CD4-positive, alpha-beta T cell treated with Interleukin-12 subunit alpha and Interleukin-12 subunit beta, for 1 hour (primary cell): ENCODE results near the gene GUSB.
"Not testable (repeated sequence)": the region's sequence is repeated elsewhere in the genome, so short reads cannot be mapped to it uniquely, and the experiment has no call there.

Source experiments
- DNase-seq: peaks from one replicate; pipeline ENCODE4 v3.0.0-alpha.2; 2020

The GUSB gene

DNA sequence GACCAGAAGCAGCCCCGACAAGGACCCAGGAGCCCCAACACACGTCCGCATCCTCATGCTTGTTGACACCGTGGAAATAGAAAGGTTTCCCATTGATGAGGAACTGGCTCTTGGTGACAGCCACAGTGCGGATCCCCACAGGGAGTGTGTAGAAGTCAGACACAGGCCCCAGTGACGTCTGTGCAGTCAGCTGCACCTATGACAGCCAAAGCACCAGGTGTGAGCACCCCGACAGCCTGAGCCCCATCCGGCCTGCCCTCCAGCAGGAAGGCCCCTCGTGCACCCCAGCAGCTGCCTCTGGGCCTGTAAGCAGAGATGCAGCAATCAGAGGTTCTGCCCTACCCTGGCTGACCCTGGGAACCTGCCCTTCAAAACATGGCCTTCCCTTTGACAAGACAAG lies 7.1 kb downstream of the GUSB start:
- DNase-seq = no peak

GRCh38 chr7:65974191-65974801 lies 7.7 kb downstream of the GUSB start:
- DNase-seq = no peak

GRCh38 chr7:65972976-65973375 lies 9.0 kb downstream of the GUSB start:
- DNase-seq = no peak

DNA sequence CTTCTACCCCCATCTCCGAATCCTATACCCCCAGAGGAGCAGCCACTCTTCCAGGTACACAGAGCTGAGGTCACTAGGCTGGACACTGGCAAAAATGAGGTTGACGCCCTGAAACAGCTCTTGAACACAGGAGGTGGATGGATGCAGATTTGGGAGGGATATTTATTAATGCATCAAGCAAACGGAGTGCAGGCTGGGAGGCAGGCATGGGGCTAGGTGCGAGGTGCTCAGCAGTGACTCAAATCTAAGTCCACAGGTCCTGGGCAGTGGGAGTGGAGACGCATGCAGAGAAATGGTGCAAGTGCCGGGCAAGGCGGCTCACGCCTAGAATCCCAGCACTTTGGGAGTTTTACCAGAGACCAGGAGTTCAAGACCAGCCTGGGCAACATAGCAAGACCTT lies 11.0 kb downstream of the GUSB start:
- no peak for DNase-seq

DNA sequence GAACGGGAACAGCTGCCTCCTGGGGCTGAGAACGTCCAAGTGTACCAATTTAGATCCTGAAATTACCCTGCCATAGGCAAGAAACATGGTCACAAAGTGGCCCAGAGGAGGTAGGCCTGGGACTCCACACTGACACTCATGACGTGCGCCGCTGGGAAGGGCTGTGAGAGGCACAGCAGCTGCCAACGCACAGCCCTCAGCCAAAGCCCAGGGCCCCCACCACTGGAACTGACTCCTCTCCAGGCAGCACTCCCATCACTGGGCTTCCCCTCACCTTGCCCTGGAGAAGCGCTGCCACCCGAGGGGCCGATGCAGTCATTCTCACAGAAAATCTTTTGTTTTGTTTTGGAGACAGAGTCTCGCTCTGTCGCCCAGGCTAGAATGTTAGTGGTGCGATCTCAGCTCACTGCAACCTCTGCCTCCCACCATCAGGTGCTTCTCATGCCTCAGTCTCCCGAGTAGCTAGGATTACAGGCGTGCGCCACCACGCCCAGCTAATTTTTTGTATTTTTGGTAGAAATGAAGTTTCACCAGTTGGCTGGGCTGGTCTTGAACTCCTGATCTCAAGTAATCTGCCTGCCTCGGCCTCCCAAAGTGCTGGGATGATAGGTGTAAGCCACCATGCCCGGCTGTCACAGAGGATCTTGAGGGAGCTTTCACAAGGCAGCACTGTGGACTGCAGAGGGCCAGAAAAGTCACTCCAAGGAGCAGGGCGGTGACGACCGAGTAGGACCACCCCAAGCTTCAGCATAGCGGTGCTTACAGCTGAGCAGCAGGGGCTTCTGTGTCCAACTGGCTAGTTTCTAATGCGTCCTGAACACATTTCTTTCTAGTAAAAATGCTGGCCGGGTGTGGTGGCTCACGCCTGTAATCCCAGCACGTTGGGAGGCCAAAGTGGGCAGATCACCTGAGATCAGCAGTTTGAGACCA lies 13.5 kb downstream of the GUSB start:
- no peak for DNase-seq

DNA sequence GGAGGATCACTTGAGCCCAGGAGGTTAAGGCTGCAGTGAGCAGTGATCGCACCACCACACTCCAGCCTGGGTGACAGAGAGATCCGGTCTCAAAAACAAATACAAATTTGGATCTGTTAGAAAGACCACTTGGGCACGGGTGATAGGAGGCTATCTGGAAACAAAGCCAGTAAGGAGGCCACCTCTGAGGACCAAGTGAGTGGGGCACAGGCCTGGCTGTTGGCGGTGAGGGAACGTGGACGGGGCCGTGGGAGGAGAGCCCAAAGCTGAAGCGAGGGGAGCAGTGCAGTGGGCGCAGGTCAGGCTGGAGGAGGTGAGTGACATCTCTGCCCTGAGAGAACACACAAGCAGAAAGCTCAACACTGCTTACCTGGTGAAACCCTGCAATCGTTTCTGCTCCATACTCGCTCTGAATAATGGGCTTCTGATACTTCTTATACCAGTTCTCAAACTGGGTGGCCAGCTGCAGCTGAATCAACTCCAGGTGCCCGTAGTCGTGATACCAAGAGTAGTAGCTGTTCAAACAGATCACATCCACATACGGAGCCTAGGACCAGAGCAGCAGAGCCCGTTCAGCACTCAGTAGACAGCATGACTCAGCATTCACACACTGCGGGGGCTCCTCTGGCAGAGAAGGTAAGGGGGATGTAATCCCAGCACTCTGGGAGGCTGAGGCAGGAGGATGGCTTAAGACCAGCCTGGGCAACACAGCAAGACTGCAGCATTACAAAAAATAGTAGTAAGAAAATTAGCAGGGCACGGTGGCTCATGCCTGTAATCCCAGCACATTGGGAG lies 14.5 kb downstream of the GUSB start:
- DNase-seq = no peak

- DNase-seq = no peak
Observed at GRCh38 chr7:65966146-65966545, 15.9 kb downstream of the GUSB start.

- DNase-seq = not testable (repeated sequence)
Observed at GRCh38 chr7:65964671-65965070, 17.3 kb downstream of the GUSB start.

DNA sequence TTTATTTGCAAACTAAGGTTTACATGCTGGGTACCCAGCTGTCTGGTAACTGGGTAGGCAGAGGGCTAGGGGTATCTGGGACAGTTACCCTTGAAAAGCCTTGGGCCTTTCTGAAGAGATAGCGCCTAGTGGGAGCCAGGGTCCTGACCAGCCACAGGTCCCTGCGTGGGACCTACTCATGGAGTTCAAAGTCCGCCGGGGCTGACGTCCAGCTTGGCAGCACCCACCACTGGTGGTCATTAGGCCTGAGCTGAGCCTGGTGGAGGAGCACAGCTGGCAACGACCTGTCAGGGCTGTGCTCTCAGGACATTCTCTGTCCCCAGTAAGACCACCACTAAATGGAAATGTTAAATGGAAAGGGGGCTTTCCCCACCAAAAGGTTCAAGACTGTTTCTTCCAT lies 20.0 kb downstream of the GUSB start:
- DNase-seq = no peak

DNA sequence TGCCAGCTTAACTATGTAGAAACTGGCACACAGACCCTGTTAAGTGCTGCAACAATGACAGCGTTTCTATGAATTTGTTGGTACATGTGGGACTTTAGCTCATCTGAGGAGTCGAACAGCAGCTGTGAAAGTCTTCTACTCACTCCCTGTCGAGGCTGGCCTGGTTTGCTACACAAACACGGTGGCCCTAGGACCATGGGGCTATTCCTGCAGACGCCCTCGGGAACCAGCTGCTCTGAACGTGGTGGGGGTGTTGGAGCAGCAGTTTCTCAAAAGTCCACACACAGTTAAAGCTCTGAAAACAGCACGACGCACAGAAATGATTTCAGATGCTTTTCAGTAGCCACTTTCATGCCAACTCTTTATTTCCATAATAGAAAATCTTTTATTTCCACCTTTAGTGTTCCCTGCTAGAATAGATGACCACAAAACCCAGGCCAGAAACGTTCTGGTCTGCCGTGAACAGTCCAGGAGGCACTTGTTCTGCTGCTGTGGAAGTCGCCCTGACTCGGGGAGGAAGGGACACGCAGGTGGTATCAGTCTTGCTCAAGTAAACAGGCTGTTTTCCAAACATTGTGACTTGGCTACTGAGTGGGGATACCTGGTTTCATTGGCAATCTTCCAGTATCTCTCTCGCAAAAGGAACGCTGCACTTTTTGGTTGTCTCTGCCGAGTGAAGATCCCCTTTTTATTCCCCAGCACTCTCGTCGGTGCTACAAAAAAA lies 21.5 kb downstream of the GUSB start:
- DNase-seq = no peak

DNA sequence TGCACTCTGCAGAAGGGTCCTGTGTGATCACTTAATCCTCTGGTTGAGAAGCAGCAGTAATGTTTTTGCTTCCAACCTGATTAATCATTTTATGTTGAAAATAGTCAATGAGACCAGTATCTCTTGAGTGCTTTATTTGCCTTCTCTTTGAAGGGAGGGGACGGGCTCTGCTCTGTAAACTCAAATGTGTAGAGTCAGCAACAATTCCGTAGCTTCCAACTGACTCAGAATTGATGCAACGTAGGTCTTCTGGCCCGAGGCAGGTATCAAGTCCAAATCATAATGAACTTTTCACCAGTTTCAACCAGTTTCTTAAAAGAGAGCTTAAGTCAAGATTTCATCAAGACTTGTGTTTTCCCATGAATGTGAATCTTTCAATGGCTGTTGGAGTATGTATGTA lies 26.3 kb downstream of the GUSB start:
- no peak for DNase-seq

GRCh38 chr7:65953890-65954450 lies 28.0 kb downstream of the GUSB start:
- no peak for DNase-seq

DNA sequence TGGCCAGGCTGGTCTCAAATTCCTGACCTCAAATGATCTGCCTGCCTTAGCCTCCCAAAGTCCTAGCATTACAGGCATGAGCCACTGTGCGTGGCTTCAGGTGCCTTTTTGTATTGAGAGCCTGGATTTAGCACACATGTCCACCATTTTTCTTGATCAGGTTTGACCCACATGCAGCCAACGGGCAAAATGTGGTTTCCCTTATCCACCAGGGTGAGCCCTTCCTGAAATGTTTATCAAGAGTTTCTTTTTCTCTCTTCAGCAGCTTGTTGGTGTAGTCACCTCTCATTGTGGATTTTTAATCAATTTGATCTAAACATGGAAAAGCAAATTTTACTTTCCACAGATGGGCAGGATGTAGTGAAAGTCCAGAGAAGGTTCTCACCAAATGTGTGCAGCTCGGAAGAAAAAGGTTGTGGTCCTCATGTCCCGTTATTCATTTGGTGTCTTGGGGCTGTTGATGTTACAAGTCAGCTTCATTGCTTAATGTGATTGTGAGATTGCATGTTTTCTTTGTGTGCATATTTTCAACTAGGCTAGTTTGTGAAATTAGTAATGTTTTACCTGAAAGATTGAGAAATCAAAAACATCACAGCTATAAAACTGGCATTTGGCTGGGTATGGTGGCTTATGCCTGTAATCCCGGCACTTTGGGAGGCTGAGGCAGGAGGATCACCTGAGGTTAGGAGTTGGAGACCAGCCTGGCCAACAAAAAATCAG lies 28.9 kb downstream of the GUSB start:
- no peak for DNase-seq

DNA sequence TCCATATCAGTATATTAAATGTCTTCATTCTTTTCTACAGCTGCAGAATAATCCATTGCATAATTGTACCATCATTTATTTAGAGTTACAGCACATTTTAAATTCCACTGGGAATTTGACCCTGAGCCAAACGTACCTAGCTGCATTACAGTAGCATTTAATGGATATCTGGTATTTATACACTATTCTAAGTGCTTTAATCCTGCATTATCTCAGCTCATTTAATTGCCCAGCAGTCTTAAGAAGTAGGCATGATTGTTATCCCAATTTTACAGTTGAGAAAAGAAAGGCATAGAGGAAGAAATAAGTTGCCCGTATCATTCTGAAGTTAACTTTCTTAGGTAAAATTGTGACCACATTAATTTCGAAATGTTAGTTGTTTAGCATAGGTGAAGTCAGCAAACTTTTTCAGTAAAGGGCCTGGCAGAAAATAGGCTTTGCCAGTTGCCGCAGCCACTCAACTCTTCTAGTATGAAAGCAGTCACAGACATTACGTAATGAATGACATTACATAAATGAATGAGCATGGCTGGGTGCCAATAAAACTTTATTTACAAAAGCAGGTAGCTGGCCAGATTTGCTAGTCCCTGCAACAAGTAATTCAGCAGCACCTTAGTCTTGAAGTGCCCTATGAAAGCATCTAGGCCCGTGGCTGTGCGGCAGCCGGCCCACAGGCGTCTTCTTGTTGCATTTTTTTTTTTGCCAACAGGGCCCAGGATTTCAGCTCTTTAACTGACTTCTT lies 30.0 kb downstream of the GUSB start:
- DNase-seq = no peak

DNA sequence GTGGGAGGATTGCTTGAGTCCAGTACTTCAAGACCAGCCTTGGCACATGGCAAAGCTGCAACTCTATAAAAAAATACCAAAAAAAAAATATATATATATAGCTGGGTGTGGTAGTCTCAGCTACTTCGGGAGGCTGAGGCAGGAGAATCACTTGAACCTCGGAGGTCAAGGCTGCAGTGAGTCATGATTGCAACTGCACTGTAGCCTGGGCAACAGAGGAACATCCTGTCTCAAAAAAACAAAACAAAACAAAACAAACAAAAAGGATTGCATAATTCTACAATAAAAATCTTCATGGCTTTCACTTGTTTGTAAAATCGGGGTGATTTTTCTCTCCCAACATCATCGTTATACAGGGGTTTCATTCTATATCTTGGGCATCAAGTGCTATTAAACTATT lies 35.1 kb downstream of the GUSB start:
- DNase-seq = no peak

DNA sequence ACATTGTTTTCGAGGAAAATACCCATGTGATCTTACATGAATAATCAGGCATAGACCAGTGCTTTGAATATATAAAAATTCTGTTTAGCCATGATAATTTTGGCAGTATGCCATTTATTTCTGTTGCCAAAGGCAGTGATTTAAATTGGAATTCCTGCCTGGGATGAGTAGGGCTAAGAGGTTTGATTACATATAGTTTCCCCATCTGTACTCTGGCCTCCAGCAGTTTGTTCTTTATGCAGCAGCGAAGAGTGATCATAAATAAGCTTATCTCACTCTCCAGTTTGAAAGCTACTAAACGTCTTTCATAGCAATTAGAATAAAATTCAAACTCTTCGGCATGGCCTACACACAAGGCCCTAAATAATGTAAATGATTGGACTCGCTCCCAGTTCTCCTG lies 36.2 kb downstream of the GUSB start:
- not testable (repeated sequence) for DNase-seq

- DNase-seq = no peak
Observed at GRCh38 chr7:65938336-65938895, 43.6 kb downstream of the GUSB start.

- no peak for DNase-seq
Observed at GRCh38 chr7:65937296-65937695, 44.7 kb downstream of the GUSB start.

- no peak for DNase-seq
Observed at GRCh38 chr7:65931685-65932084, 50.3 kb downstream of the GUSB start.

GRCh38 chr7:65927489-65928448 lies 54.2 kb downstream of the GUSB start:
- DNase-seq = no peak
